ENCODE results near the gene ANGPT4. TPM values are rescaled to one million over a fixed set of nuclear protein-coding genes. Genes with fewer than 3 reads are reported as not detected.

The ANGPT4 gene
- total and polyA plus RNA-seq, 8 donors = 0.05 to 1.8 (median 0.18) TPM; not detected in 4

DNA sequence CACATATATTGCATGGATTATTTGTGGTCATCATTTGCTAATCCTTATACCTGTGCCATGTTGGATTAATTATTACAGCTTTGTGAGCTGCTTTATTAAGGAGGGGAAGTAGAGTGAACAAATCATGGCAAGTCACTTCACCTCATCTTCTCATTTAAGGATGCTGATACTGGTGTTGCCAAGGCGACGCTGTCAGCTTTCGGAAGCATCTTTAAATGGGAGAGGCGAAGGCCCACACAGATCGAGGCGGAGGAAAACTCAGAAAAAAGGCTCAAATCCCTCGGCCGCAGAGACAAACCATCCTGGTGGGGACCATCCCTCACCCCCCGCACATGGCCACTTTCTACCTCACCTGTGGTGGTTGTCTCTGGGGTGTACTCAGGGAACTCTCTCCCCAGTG is 47.9 kb downstream of the ANGPT4 start:
- no peak for TF ChIP-seq EP300 (IDR thresholded peaks at IDR 0.05)
- 83 to 94% (median 91%) methylated on average over 9 of the region's 9 CpGs for WGBS, 5 donors

DNA sequence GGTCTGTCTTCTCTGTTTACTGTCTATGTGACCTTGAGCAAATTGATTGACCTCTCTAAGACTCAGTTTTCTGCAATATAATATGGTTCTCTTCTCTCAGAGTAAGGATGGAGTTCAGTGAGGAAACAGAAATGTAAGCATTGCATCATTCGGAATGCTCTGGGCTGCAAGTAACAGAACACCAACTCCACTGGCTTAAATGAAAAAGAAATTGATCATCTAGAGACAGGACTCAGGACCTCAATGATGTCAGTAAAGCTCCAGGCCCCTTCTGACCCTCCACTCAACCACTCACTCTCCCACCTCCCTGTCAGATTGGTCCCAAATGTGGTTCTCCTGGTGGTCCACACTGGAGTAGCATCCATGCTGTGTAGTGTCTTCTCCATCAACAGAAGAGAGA is 50.7 kb downstream of the ANGPT4 start:
- Histone ChIP-seq H3K4me1 (no peaks in the 10 kb centered on the region), H3K27ac (no peak overlapping the region), H3K9me3 (no peaks in the 10 kb centered on the region), H3K27me3 (peaks cover 0 to 15% (median 0%) of the 10 kb centered on the region in 3 donors), H3K36me3 (no peaks in the 10 kb centered on the region), H3K4me3 (no peak overlapping the region)
- DNase-seq = no peak
- WGBS, 5 donors = 90 to 100% (median 94%) methylated on average over 1 of the region's 1 CpG
- intact Hi-C loops (cut with DNase I; ENCODE audit: low total_unique reads) = no loop called here
- no peak for TF ChIP-seq POLR2AphosphoS5 (IDR thresholded peaks at IDR 0.05)
- TF ChIP-seq EP300 (IDR thresholded peaks at IDR 0.05) = no peak
- no peak for TF ChIP-seq POLR2A (IDR thresholded peaks at IDR 0.05)
- TF ChIP-seq, protein P1, sequence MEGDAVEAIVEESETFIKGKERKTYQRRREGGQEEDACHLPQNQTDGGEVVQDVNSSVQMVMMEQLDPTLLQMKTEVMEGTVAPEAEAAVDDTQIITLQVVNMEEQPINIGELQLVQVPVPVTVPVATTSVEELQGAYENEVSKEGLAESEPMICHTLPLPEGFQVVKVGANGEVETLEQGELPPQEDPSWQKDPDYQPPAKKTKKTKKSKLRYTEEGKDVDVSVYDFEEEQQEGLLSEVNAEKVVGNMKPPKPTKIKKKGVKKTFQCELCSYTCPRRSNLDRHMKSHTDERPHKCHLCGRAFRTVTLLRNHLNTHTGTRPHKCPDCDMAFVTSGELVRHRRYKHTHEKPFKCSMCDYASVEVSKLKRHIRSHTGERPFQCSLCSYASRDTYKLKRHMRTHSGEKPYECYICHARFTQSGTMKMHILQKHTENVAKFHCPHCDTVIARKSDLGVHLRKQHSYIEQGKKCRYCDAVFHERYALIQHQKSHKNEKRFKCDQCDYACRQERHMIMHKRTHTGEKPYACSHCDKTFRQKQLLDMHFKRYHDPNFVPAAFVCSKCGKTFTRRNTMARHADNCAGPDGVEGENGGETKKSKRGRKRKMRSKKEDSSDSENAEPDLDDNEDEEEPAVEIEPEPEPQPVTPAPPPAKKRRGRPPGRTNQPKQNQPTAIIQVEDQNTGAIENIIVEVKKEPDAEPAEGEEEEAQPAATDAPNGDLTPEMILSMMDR (IDR thresholded peaks at IDR 0.05) = no peak

More for the DNA sequence above, 47.9 kb downstream of the ANGPT4 start:
- Histone ChIP-seq H3K4me1 (no peaks in the 10 kb centered on the region), H3K9me3 (no peaks in the 10 kb centered on the region), H3K27me3 (peaks cover 0 to 36% (median 0%) of the 10 kb centered on the region in 3 donors), H3K36me3 (no peaks in the 10 kb centered on the region), H3K4me3 (no peak overlapping the region), H3K27ac (no peak overlapping the region)
- intact Hi-C loops (cut with DNase I; ENCODE audit: low total_unique reads) = no loop called here
- no peak for DNase-seq

DNA sequence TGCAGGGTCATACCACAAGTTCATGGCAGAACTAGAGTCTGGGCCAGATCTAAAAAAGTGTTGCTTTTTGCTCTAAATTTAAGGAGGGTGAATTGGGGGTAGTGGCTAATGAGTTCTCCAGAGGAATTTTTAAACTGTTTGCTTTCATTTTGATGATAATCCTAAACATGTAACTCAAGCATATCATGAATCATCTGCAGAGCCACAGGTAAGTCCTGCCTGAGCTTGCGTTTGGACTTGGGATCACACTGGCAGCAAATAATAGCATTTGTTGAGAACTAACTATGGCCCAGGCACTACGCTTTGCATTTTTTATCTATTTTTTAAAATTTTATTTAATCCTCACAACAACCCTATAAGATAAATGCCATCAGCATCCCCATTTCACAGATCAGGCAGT is 55.2 kb downstream of the ANGPT4 start:
- peaks cover 0 to 6% (median 0%) of the 10 kb centered on the region in 3 donors for H3K27me3 ChIP-seq
- H3K36me3 ChIP-seq = no peaks in the 10 kb centered on the region
- no peak for TF ChIP-seq POLR2AphosphoS5 (IDR thresholded peaks at IDR 0.05)
- TF ChIP-seq, protein P1 (IDR thresholded peaks at IDR 0.05) = no peak
- TF ChIP-seq POLR2A (IDR thresholded peaks at IDR 0.05) = no peak
- no peak for TF ChIP-seq EP300 (IDR thresholded peaks at IDR 0.05)
- H3K27ac ChIP-seq = no peak overlapping the region
- H3K4me1 ChIP-seq = peaks cover 0 to 7% (median 0%) of the 10 kb centered on the region in 4 donors
- DNase-seq = no peak
- intact Hi-C loops (cut with DNase I; ENCODE audit: low total_unique reads) = no loop called here
- H3K4me3 ChIP-seq = no peak overlapping the region
- no peaks in the 10 kb centered on the region for H3K9me3 ChIP-seq
- 86 to 99% (median 96%) methylated on average over 2 of the region's 2 CpGs for WGBS, 5 donors

DNA sequence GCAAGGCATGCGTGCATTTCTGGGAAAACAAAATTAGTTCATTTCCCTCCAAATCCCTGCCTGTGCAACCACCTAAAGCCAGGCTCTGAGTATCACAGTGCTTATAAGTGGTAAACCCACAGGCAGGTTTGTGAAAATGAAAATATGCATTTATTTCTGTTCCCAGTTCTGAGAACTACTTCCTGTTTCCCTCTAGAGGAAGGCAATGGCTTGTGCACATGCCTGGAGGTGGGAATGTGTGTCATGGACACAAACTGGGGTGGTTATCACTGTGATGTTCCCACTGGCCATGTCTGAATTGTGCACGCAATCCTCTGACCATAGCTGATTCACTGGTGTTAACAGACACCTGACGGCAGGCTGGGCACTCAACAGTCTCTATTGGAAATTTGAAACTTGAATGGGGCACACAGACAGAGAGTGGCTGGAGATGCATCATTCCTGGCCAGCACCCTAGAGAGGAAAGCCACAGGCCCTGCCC is 56.3 kb downstream of the ANGPT4 start:
- Histone ChIP-seq H3K4me3 (no peak overlapping the region), H3K27me3 (peaks cover 0 to 2% (median 0%) of the 10 kb centered on the region in 3 donors), H3K27ac (no peak overlapping the region), H3K9me3 (no peaks in the 10 kb centered on the region), H3K4me1 (peaks cover 0 to 16% (median 2%) of the 10 kb centered on the region in 4 donors), H3K36me3 (no peaks in the 10 kb centered on the region)
- DNase-seq = no peak
- WGBS, 5 donors = 49 to 65% (median 53%) methylated on average over 3 of the region's 3 CpGs
- TF ChIP-seq POLR2A (IDR thresholded peaks at IDR 0.05) = no peak
- intact Hi-C loops (cut with DNase I; ENCODE audit: low total_unique reads) = no loop called here

DNA sequence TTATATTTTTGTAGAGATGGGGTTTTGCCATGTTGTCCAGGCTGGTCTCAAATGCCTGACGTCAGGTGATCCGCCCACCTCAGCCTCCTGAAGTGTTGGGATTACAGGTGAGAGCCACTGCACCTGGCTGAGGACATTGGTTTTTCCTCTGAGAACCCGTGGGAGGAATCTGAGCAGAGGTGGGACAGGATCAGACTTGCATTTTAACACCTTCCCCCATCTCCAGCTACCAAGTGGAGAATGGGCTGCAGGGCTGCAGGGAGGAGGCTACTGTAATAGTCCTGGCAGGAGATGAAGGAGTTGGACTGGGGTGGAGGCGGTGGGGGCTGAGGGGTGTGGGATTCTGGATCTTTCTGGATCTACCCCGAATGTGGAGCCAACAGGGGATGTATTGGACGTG is 58.1 kb downstream of the ANGPT4 start:
- Histone ChIP-seq H3K27me3 (no peaks in the 10 kb centered on the region), H3K4me3 (no peak overlapping the region), H3K9me3 (no peaks in the 10 kb centered on the region), H3K36me3 (no peaks in the 10 kb centered on the region), H3K27ac (no peak overlapping the region), H3K4me1 (peaks cover 0 to 16% (median 2%) of the 10 kb centered on the region in 4 donors)
- 79 to 87% (median 84%) methylated on average over 6 of the region's 6 CpGs for WGBS, 5 donors
- no peak for DNase-seq
- intact Hi-C loops (cut with DNase I; ENCODE audit: low total_unique reads) = no loop called here
- TF ChIP-seq POLR2AphosphoS5 (IDR thresholded peaks at IDR 0.05) = no peak
- no peak for TF ChIP-seq POLR2A (IDR thresholded peaks at IDR 0.05)
- no peak for TF ChIP-seq EP300 (IDR thresholded peaks at IDR 0.05)
- TF ChIP-seq, protein P1 (IDR thresholded peaks at IDR 0.05) = no peak

All from stomach (tissue), 9 donors.